ENCODE data around the gene CCDC85C. TPM values are rescaled to one million over a fixed set of nuclear protein-coding genes. Genes with fewer than 3 reads are reported as not detected.

Gene CCDC85C
- total RNA-seq, 2 experiments from 2014 or later = 6.8 to 7.9 TPM

DNA sequence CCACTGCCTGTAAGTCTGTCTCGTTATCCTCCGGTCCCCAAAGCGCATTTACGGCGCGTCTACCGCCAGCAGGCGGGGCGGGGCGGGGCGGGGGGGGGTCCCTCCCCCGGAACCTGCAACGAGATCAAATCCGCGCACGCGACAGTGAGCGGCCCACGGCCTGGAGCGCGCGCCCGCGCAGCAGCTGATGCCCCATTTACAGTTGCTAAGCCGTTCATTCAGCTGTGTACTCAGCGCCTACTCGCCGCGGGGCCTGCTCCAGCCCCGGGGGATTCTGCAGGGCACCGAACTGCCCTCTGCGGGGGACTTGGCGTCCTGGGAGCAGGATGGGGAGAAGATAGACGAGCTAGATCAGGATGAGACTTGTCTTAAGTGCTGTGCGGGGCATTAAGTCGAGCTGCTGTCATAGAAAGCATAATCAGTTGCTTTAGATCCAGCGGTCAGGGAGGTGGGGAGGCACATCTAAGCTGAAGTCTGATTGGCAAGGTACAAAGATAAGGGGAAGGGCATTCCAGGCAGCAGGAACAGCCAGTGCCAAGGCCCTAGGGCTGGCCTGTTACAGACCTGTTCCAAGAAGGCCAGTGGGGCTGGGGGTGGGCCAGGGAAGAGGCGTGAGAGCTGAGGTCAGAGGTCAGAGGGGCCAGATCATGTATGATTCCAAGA, 1.4 kb upstream of the CCDC85C start:
- intact Hi-C loops (cut with micrococcal nuclease) = no loop called here
- Mint-ChIP-seq H3K9me3 (no peaks in the 10 kb centered on the region), H3K36me3 (ENCODE audit: low read depth) (no peaks in the 10 kb centered on the region), H3K27me3 (no peaks in the 10 kb centered on the region), H3K27ac (peak overlapping the region; percentile 51), H3K4me3 (peak overlapping the region; percentile 70), H3K4me1 (ENCODE audit: low read depth) (peaks cover 19% of the 10 kb centered on the region)
- CTCF ChIA-PET = interaction anchor here (0.7 to 1.6 kb wide), 4 partner anchors 13 to 72 kb away, joined by 3 to 5 read pairs (median 4); no protein-coding TSS in a partner anchor
- TF ChIP-seq, protein P1, sequence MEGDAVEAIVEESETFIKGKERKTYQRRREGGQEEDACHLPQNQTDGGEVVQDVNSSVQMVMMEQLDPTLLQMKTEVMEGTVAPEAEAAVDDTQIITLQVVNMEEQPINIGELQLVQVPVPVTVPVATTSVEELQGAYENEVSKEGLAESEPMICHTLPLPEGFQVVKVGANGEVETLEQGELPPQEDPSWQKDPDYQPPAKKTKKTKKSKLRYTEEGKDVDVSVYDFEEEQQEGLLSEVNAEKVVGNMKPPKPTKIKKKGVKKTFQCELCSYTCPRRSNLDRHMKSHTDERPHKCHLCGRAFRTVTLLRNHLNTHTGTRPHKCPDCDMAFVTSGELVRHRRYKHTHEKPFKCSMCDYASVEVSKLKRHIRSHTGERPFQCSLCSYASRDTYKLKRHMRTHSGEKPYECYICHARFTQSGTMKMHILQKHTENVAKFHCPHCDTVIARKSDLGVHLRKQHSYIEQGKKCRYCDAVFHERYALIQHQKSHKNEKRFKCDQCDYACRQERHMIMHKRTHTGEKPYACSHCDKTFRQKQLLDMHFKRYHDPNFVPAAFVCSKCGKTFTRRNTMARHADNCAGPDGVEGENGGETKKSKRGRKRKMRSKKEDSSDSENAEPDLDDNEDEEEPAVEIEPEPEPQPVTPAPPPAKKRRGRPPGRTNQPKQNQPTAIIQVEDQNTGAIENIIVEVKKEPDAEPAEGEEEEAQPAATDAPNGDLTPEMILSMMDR (IDR thresholded peaks at IDR 0.05) = no peak
- DNase-seq (peak; percentile 85), ATAC-seq (peak; percentile 14)
- POLR2A ChIA-PET = interaction anchor here (0.7 to 1.4 kb wide), 4 partner anchors 11 to 123 kb away, joined by 3 read pairs; no protein-coding TSS in a partner anchor

DNA sequence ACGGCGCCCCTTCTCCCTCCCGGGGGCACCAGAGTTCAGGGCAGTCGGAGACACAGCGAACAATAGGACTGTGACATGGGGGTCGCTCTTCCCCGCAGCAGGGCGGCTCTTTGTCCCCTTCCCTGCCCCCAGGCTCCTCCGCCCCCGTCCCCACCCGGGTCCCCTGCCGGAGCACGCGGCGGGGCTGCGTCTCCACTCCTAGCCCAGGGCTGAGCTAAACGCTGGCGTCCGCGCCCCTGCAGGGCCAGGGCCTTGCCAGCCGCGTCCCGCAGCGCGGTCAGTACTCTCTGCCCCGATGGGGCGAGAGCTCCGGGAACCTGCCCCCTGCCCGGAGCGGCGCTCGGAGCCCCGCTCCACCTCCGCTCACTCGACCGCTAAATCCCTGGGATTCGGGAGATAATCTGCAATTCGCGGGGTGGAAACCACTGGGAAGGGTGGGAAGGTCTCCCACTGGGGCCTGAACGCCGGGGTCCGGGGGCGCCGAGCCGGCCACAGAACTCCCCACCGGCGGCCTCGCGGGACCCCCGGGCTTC, 825 bp upstream of the CCDC85C start:
- DNase-seq (peak; percentile 38), ATAC-seq (peak; percentile 18)
- Mint-ChIP-seq H3K4me1 (ENCODE audit: low read depth) (peaks cover 21% of the 10 kb centered on the region), H3K36me3 (ENCODE audit: low read depth) (no peaks in the 10 kb centered on the region), H3K9me3 (no peaks in the 10 kb centered on the region), H3K4me3 (peak overlapping the region; percentile 70), H3K27ac (peak overlapping the region; percentile 87), H3K27me3 (no peaks in the 10 kb centered on the region)
- TF ChIP-seq, protein P1 (IDR thresholded peaks at IDR 0.05) = no peak
- POLR2A ChIA-PET = interaction anchor here (1.1 to 1.4 kb wide), 3 partner anchors 10 to 123 kb away, joined by 3 read pairs; no protein-coding TSS in a partner anchor
- intact Hi-C loops (cut with micrococcal nuclease) = no loop called here
- CTCF ChIA-PET = no interaction called here

DNA sequence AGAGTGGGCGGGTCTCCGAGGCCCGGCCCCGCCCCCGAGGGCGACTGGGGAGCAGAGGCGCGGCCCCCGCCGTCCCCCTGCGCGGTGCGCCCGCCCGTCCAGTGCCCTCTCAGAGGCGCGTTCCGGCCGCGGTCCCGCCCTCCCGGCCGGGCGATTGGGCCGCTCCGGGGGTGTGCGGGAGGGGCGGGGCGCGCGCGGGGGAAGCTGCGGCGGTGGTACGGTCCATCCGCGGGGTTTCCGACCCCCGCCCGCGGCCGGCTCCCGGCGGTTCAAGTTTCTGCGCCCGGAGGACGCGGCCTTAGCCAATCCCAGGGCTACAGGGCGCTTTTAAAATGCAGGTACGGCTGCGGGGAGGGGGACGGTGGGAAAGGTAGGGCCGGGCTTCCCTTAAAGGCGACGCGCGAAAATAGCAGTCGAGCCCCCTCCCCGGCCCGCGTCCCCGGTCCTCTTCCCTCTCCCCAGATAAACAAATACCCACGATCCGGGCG, 315 bp upstream of the CCDC85C start:
- ATAC-seq (peak; percentile 96), DNase-seq (peak; percentile 91)
- CTCF ChIA-PET = no interaction called here
- H3K27me3 Mint-ChIP-seq = no peaks in the 10 kb centered on the region
- H3K27ac Mint-ChIP-seq = peak overlapping the region; percentile 87
- H3K4me1 Mint-ChIP-seq (ENCODE audit: low read depth) = peaks cover 21% of the 10 kb centered on the region
- TF ChIP-seq, protein P1 (IDR thresholded peaks at IDR 0.05) = no peak
- peak overlapping the region; percentile 70 for H3K4me3 Mint-ChIP-seq
- intact Hi-C loops (cut with micrococcal nuclease) = no loop called here
- POLR2A ChIA-PET = interaction anchor here (1.1 to 2.0 kb wide), 4 partner anchors 9 to 122 kb away, joined by 3 to 6 read pairs (median 3); no protein-coding TSS in a partner anchor
- no peaks in the 10 kb centered on the region for H3K36me3 Mint-ChIP-seq (ENCODE audit: low read depth)
- H3K9me3 Mint-ChIP-seq = no peaks in the 10 kb centered on the region

DNA sequence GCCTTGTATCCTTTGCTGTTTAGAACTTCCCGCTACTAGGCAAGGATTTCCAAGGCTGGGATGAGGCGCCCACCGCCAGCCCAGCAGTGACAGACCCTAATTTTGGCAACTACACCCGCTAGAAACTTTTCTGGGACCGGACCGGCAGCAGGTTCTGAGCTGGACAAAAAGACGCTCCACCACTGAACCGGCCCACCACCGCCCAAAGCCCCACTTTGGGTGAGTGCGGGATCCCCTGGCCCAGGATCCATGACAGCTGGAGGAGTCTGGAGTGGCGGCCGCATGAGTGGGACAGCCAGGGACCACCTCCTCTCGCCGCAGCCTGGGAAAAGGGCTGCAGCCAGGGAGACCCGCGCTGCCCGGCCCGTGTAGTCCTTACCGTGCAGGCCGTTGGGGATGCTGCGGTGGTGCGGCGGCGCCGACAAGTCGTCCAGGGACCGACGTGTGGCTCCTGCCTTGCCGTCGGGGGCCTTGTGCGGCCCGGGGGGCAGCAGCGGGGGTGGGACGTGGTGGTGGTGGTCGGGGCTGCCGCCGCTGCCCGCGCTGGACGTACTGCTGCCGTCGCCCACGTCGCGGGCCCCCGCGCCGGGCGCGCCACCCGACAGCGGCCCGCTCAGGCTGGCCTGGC, 1.1 kb downstream of the CCDC85C start:
- ChIA-PET CTCF (interaction anchor here (0.9 to 2.5 kb wide), 4 partner anchors 8 to 80 kb away, joined by 3 to 7 read pairs (median 3); no protein-coding TSS in a partner anchor), POLR2A (interaction anchor here (0.9 to 2.0 kb wide), 4 partner anchors 9 to 122 kb away, joined by 3 to 6 read pairs (median 4); partner anchors contain the start of gene SETD3)
- no peaks in the 10 kb centered on the region for H3K9me3 Mint-ChIP-seq
- H3K27me3 Mint-ChIP-seq = no peaks in the 10 kb centered on the region
- H3K27ac Mint-ChIP-seq = no peak overlapping the region
- no peak for DNase-seq
- H3K4me1 Mint-ChIP-seq (ENCODE audit: low read depth) = peaks cover 21% of the 10 kb centered on the region
- TF ChIP-seq, protein P1 (IDR thresholded peaks at IDR 0.05) = no peak
- no peak for ATAC-seq
- intact Hi-C loops (cut with micrococcal nuclease) = no loop called here
- H3K36me3 Mint-ChIP-seq (ENCODE audit: low read depth) = no peaks in the 10 kb centered on the region
- H3K4me3 Mint-ChIP-seq = peak overlapping the region; percentile 41
